Mesenteric fat pad (tissue), 1 donor: ENCODE data around the gene SNX22. TPM values are rescaled to one million over a fixed set of nuclear protein-coding genes. Genes with fewer than 3 reads are reported as not detected.

Source experiments
- DNase-seq: peaks from one replicate; pipeline ENCODE4 v3.0.0-alpha.2; 2020; ENCODE audit warnings: low spot score
- total RNA-seq: library from RNA; stranded (reverse); fragmentation: NEBNext Ultra II Directional; extraction: Animal tissue kit (Norgen Biotek cat#: 25700); gene quantifications from one replicate; pipeline ENCODE4 v1.2.1, GENCODE V29; 2021
- donor health status: DM: yes; HTN: yes; CAD: no.

The SNX22 gene
- total RNA-seq, 1 donor from 2014 or later = 0.71 TPM

DNA sequence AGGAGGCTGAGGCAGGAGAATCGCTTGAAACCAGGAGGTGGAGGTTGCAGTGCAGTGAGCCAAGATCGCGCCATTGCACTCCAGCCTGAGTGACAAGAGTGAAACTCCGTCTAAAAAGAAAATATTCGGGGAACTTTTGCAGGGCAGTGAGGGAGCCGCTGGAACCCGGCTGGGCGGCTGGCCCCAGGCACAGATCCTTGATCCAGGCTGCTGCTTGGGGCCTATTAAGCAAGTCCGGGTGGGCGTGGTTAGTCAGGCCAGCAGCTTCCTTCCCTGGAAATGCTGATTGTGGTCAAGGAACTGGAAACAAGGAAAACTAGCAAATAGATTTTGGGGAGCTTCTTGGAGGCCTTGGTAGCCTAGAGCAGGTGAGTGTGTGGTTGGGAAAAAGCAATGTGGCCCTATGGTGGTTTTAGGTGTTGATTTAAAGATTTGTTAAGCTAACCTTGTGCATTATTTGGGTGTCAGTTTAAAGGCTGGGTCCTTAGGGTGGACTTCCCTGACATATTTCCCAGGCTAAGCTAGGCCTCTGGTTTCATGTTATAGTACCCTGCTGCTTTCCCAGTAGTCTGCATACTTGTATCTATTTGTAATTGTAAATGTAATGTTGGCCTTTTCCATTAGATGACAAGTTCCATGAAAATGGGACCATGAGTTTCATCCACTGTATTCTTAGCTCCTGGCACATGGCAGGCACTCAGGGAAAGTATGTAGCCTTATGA is 17.7 kb upstream of the SNX22 start:
- DNase-seq = no peak

DNA sequence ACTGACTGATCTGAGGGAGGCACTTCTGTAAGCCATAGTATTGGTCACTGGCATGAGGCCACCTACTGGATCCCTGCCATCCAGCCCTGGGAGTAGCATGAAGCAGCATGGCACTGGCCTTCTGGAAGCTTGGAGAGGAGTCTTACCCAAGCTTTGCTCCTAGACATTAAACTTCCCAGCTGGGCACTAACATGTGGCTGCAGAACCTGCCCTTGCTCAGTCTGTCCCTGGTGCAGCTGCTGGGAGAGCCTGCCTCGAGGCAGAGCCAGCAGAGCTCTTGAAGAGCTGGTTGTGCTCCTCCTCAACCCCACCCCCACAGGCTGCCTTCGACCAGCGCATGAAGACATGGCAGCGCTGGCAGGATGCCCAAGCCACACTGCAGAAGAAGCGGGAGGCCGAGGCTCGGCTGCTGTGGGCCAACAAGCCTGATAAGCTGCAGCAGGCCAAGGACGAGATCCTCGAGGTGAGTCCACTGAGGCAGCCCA is 17.1 kb upstream of the SNX22 start:
- DNase-seq = no peak

DNA sequence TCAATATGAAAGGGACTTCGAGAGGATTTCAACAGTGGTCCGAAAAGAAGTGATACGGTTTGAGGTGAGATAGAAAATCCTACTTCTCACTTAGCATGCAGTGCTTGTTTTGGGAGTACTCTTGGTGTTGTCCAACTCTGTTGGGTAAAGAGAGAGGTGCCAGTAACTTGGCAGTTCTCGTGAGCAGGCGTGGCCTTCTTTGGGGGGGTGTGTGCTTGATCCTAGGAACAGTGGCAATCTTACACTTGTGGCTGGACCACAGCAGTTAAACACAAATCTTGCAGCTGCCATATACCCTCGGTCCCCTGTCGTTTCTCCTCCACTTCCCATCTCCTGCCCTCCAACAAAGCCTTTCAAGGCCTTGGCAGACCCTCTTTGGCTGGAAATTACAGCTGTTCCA is 15.2 kb upstream of the SNX22 start:
- DNase-seq = no peak

DNA sequence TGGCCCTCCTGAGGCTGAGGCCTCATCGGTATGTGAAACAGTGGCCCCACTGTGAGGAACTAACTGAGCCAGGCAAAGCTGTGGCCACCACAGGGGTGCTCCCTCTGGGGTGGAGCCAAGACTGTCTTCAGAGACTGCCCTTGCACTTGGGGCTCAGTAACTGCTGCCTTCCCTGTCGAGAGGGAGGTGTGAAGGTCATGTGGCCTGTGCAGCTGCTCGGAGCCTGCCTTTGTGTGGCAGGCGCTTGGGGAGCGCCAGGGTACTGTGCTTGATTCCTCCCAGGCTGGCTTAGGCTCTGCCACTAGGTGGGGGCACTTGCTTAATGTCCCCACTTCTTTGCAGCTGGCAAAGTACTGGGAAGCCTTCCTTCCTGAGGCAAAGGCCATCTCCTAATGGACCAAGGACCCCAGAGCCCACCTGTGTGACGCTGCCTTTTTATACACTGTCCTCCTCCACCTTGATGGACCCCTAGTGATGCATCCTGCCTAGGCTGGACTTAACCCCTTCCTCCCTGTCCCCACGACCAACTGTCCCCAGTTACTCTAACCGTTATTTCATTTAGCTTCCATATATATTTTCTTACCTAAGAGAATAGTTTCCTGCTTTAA is 14.2 kb upstream of the SNX22 start:
- no peak for DNase-seq

DNA sequence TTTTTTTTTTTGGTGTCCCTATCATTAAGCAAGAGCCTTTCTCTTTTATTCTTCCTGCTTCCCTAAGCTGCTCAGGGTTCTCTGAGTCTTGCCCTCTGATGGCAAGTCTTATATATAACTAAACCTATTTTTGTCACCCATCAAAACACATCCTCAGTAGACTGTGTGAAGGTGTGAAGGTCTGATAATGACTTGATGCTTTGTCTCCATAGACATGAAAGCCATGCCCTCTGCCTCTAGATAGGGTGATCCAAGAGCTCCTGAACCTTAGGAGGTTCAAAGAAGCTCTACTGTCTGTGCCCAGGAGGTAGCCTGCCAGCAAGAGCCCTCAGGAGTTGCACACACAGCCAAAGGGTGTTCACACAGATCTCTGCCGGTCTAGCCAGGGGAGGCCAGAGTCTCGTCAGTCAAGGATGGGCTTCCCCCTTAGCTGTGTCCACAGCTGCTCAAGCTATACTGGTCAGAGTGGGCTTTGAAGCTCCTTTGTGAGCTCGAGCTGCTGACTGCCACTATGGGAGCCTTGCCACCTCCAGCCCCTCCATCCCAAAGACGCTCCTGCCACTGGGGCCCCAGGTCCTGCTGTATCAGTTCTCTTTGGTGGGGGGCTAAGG is 13.1 kb upstream of the SNX22 start:
- no peak for DNase-seq

DNA sequence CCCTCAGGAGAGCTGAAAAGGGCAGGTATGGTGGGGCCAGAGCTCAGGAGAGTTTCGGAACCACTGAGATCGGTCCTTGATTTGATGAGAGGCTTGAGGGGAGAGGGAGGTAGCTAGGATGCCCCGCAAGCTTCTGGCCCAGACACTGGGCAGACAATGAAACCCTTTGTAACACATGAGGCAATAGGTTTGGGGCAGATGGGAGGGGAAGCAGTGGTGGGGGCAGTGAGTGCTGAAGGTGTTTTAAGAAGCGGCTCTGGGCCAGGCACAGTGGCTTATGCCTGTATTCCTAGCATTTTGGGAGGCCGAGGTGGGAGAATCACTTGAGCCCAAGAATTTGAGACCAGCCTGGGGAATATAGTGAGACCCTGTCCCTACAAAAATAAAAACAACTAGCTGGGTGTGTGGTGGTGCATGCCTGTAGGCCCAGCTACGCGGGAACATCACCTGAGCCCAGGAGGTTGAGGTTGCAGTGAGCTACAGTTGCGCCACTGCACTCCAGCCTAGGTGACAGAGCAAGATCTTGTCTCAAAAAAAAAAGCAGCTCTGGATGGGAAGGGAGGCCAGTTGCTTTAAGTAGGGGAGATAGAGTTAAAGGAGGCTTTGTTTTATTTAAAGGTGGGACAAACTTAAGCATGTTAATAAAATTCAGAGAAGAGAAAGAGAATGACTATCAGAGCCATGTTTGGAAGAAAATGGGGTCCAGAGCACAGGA is 9.6 kb upstream of the SNX22 start:
- no peak for DNase-seq

DNA sequence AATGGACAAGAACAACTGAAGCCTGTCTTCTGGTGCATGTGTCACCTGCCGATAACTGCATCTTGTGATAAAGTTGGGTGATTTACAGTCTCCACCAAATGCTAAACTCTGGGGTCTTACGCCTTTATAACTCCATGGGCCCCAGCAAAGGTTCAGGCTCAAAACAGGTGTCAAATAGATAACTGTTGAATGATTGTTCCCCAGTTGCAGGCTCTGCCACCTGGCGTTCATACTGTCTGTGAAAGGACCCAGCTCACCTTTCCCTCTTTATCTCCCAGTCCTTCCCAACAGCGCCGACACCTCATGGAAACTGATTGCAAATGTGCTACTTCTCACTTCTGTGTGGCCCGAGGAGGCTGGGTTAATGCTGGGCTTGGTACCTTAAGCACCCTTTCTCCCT is 8.3 kb upstream of the SNX22 start:
- DNase-seq = no peak

DNA sequence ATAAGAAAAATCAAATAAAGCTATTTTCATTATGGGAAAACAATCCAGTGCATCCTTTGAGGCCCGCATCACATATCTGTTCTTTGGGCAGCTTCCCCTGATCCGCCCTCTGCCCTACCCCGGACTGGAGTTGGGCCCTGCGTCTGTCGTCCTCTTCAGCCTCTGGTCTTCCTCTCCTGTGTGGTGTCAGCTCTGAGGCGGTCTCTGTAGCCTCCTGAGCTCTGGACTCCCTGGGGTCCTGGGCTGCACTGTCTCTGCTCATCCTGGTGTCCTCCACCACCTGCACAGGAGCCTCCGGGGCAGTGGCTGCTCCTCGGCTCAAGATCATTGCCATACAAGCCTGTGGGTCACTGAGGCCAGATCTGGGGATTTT is 7.4 kb upstream of the SNX22 start:
- DNase-seq = no peak

DNA sequence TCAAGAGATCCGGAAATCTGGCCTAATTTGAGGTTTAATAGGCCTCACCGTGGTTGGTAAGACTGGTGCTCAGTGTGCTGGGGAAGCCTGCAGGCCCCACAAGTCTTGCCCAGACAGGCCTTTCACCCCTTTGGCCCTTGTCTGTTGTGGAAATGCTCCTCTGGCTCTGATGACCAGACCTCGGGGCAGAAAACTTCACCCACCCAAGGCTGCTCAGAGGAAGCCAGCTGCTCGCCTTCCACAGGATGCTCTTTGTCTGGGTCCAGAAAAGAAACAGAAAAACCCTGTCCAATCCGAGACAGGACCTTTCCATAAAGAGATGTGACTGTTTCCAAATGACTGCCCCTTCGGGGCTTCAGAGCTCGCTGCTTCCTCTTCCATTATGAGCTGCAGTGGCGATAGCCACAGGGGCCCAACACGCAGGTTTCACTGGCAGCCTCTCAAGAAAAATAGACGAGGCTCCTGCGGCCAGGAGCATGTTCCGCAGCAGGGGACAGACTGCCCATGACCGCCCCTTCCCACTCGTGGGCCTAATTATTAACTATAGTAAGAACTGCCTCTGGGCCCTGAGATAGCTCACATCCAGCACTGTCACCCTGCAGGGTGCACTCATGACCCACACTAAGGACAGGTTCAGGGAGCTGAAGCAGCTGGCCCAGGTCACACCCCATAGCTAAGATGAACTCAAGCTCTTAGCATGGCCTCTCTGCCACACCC is 6.8 kb upstream of the SNX22 start:
- no peak for DNase-seq

DNA sequence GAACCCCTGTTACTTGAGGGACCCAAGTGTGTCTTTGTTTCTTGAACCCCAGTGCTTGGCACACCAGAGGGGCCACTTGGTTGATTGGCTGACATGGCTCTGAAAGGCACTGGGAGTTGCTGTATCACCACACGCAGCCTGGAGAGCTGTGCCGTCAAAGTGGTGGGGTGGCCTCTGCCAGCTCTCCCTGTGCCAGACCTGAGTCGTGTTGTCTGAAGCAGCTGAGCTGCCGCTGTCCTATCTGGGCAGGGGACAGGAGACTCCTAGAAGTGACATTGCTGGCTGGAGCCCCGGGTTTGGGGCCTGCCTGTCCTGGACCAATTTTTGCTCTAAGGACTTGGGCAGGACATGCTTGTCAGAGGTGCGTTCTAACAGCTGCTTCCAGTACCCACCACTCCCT is 5.5 kb upstream of the SNX22 start:
- DNase-seq = no peak

DNA sequence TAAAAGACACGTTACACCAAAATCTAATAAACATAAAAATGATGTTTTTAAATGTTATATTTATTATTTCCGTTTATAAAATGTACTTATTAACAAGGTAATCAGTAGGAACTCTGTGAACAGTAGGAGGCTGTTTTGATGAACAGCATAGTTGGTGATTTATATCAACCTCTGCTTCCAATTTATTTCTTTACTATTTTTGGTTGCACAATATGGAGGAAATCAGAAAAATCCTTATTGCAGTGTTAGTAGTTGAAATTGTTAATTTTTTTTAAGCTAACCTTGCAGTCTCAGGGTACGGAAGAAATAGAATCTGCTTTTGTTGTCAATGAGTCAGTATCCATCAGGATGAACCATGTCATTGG is 5.0 kb upstream of the SNX22 start:
- no peak for DNase-seq

DNA sequence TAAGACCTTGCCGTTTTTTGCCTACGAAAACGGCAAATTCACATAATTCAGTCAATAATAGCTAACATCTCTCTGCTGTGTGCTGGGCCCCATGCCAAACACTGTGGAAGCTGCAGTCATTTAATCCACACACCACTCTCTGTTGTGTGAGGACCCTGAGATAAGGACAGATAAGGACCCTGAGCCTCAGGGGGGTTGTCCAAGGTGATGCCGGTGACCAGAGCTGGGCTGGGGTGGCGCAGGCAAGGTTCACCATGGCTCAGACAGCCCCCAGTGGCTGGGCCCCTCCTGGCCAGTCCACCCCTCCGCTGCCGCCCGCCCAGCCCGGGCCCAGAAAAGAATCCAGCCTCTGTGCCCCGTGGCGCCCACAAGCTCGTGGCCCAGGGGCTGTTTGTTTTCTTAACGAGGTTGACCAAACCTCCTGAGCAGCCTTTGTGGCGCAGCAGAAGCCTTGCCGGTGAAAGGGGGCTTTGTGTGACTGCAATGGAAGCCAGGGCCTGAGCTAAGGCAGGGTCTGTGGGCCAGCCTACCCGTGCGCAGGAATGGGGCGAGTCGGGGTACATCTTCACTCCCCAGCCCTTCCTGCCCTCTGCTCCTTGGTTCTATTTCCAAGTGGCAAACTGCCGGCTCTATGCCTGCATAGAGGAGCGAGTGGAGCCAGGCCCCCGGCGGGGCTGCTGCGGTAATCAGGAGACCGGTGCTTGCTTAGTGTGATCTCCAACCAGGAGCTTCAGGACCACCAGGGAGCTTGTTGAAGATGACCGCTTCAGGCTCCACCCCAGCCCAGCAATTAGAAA is 4.4 kb upstream of the SNX22 start:
- DNase-seq = no peak

DNA sequence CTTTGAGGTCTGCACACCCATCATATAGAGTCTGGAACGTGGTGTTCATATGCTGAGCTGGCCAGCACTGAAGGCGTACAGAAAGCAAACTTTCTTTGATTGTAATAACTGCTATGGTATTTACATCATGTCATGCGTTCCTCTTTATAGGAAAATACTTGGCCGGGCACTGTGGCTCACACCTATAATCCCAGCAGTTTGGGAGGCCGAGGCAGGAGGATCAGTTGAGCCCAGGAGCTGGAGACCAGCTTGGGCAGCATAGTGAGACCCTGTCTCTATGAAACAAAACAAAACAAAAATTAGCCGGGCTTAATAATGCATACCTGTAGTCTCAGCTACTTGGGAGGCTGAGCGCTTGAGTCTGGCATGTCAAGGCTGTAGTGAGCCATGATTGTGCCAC is 3.4 kb upstream of the SNX22 start:
- DNase-seq = no peak

DNA sequence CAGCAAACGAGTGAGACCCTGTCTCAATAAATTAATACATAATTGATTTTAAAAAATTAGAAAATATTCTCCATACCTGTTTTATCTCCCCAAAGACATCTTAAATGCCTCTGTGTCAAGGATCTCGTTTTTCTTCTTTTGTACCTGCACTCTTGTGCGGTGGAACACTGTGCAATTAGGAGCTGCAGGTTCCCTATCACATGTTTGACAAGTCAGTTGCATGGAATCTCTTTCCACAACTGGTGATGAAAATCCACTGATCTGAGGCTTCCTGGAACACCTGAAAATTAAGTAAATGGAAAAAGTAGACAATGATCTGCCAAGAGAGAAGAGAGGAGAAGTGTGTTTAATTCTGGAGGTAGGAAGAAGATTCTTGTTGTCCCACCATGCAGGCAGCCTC is 3.0 kb upstream of the SNX22 start:
- DNase-seq = no peak

DNA sequence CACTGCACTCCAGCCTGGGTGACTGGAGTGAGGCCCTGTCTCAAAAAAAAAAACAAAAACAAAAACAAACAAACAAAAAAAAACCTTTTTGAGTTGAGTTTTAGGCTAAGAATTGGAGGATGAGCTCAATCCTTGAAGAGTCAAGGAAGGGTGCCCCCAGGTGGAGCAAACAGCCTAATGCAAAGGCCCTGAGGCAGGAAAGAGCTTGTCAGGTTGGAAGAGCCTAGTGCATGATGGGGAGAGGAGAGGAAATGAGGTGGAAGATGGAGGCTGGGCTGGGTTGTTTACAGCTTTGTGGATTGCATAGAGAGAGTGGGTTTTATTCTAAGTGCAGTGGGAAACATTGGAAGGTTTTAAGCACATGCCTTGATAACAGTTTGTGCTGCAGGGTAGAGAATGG is 2.1 kb upstream of the SNX22 start:
- no peak for DNase-seq

DNA sequence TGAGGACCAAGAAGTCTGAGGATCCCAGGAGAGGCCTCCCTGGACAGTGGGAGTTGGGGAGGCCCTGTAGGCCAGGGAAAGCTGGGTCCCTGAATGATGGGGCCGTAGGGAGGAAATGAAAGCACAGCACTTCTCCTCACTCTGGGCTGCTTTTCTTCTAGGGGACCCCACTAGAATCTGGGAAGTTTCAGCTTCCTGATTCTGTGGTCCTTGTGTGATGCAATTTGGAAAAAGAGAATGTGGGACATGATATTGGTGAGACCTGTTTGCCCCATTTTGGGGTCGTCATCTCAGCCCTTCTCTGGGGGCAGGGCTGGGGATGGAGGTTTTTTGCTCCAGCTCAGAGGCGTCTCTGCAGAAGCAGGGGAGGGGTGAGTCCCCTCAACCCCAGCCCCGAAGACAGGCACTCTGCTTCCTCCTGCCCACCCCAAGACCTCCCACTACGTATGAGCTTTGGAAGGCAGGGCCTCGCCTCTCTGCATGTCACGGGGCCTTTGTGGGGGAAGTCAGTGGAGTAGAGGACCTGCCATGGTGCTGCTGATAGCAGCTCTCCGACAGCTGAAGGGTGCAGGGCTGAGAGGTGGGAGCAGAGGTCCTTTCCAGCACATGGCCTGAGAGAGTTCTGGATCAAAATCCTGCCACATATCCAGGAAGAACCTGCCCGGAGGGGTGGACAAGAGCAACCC is 1.5 kb upstream of the SNX22 start:
- DNase-seq = peak; percentile 78

DNA sequence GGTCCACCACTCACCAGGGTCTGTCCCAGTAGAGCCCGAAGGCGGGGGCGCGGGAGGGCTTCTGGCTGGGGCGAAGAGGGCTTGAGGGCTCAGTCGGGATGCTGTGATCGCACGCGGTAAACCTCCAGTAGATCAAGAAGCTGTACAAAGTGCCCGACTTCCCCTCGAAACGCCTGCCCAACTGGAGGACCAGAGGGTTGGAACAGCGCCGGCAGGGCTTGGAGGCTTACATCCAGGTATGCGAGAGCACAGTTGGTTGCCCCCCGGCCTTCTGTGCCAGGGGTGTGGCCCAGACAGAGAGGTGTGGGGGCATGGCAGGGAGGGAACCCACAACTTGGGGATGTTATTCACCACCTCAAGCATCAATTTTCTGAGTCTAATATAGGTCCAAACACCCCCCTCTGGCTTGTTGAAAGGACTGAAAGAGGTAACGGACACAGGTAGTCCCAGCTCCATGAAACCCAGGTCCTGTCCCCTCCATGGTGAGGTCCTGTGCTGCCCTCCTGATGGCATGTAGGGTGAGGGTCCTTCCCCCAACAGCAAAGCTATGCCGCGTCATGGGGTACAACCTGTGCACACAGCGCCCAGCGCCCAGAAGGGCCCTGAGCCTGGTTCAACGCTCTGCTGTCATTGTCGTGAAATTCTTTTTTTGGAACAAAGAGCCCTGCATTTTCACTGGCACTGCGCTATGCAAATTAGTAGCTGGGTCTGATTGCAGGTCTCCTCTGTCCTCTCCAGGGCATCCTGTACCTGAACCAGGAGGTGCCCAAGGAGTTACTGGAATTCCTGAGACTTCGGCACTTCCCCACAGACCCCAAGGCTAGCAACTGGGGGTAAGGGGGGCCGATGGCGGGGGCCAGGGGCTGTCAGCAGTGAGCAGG is 1.2 kb downstream of the SNX22 start:
- DNase-seq = peak; percentile 62

DNA sequence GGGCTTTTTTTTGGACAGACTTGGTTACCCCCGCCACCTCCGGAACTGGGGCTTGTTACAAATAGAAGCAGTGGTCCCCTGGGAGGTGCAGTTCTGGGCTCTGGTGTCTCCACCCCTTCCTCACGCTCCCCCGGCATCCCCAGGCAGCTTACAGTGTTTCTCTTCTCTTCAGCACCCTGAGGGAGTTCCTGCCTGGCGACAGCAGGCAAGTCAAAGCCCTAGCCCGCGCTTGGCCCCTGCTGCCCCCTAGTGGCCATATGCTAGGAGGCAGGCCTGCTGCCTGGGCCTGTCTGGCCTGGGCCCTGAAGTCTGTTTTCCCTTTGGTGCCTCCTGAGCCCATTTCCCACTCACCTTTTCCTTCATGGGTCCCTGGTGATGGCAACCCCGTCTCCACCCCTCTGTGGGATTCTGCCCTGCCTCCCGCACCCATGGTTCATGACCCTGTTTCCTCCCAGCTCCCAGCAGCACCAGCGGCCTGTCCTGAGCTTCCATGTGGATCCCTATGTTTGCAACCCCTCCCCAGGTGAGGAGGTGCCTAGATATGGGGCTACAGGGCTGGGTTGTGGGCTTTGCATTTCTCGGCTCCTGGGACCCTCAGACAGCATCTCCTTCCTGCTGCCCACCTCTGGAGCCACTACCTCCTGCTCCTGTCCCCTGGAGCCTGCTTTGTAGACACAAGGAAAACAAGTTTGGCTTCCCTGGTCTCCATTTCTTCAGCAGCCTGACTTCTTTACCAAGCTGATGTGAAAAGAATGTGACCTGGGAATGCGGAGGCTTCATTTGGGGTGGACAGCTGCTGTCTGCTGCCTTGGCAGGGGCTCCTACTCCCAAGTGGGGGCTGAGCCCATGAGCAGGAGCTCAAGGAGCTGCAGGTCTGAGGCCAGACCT is 2.2 kb downstream of the SNX22 start:
- DNase-seq = peak; percentile 96
